ENCODE measurements around the gene TBXAS1. TPM values are rescaled to one million over a fixed set of nuclear protein-coding genes. Genes with fewer than 3 reads are reported as not detected.

Gene TBXAS1
- polyA plus RNA-seq, 2 donors, result 5.9 to 10.7 TPM

DNA sequence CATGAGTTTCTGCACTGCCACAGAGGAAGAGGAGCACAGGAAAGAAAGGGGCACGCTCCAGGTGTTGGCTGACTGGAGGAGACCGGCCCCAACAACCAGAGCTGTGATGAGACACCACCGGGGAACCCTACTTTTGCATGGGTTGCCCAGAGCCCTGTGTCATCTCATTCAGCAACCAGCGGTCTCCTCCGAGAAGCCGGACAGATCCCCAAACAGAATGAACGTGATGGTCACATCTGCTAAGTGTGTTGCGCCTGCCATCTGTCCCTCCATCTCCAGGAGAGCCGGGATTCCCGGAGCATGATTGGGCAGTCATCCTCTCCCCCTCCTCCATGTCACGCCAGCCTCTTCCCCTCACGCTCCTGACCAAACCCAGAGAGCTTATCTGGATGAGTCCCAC lies 210.8 kb downstream of the TBXAS1 start:
- no peaks in the 10 kb centered on the region for H3K27me3 ChIP-seq (ENCODE audit: control insufficient read depth in 1 of 2, insufficient read depth in 2 of 2, low read length in 2 of 2)
- H3K4me3 ChIP-seq (ENCODE audit: low read depth in 1 of 2, low read length in 2 of 2), result no peak overlapping the region
- H3K27ac ChIP-seq (ENCODE audit: low read depth in 2 of 2, low read length in 1 of 2), result no peak overlapping the region
- H3K9me3 ChIP-seq (ENCODE audit: control insufficient read depth in 2 of 2, insufficient read depth in 1 of 2, low read depth in 1 of 2, low read length in 1 of 2), result no peaks in the 10 kb centered on the region
- WGBS, 2 donors, result 93 to 95% methylated on average over 12 of the region's 12 CpGs
- H3K4me1 ChIP-seq (ENCODE audit: control insufficient read depth in 2 of 2, insufficient read depth in 2 of 2, low read length in 1 of 2), result peaks cover 0 to 4% of the 10 kb centered on the region in 2 donors
- H3K36me3 ChIP-seq (ENCODE audit: control insufficient read depth in 2 of 2, insufficient read depth in 2 of 2, low read length in 1 of 2), result peaks cover 4 to 29% of the 10 kb centered on the region in 2 donors

DNA sequence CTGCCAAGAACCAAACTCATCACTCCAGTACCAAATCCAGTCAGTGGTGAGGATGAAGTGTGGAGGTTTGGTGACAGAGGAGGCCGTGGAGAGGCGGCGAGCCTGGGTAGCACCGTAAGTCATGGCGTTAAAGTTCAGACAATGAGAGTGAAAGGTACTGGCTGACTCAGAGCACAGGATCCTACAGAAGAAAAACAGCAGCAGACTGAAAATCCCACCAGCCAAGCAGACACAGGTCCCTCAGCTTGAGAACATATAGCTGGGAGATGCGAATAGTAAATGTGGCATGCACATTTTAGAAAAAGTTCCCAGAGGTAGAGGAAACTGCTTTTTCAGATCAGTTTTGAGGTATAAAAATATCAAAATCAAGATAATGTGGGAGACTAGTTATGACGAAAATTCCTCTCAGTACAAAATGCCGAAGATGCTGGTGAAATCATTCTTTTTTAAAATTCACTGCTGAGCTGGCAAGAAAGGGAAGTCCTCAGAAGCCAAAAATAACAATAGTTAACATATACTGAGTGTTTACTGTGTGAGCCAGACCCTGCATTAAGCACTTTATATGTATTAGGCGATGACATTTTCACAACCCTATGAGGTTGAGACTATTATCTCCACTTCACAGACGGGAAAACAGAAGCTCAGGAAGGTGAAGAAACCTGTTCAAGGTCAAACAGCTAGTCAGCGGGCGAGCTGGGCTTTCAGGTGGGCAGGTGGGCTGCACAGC lies 212.8 kb downstream of the TBXAS1 start:
- no peak overlapping the region for H3K4me3 ChIP-seq (ENCODE audit: low read depth in 1 of 2, low read length in 2 of 2)
- H3K27ac ChIP-seq (ENCODE audit: low read depth in 2 of 2, low read length in 1 of 2), result no peak overlapping the region
- H3K27me3 ChIP-seq (ENCODE audit: control insufficient read depth in 1 of 2, insufficient read depth in 2 of 2, low read length in 2 of 2), result no peaks in the 10 kb centered on the region
- 93% methylated on average over 12 of the region's 12 CpGs for whole genome bisulfite sequencing, 2 donors
- H3K36me3 ChIP-seq (ENCODE audit: control insufficient read depth in 2 of 2, insufficient read depth in 2 of 2, low read length in 1 of 2), result peaks cover 4 to 24% of the 10 kb centered on the region in 2 donors
- H3K4me1 ChIP-seq (ENCODE audit: control insufficient read depth in 2 of 2, insufficient read depth in 2 of 2, low read length in 1 of 2), result peaks cover 0 to 4% of the 10 kb centered on the region in 2 donors
- H3K9me3 ChIP-seq (ENCODE audit: control insufficient read depth in 2 of 2, insufficient read depth in 1 of 2, low read depth in 1 of 2, low read length in 1 of 2), result no peaks in the 10 kb centered on the region

DNA sequence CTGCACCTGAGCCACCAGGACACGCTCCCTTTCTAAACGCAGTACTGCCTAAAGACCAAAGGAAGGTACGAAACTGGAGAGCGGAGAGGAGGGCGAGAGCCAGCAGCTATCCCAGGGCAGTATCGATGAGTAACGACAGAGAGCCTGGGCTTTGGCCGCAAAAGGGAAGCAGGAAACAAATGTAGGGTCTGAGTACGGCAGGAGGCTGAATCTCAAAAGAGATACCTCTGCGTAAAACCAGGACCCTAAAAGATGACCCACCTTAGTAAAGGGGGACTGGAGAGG lies 213.3 kb downstream of the TBXAS1 start:
- H3K27ac ChIP-seq (ENCODE audit: low read depth in 2 of 2, low read length in 1 of 2), result no peak overlapping the region
- peaks cover 4 to 21% of the 10 kb centered on the region in 2 donors for H3K36me3 ChIP-seq (ENCODE audit: control insufficient read depth in 2 of 2, insufficient read depth in 2 of 2, low read length in 1 of 2)
- no peaks in the 10 kb centered on the region for H3K27me3 ChIP-seq (ENCODE audit: control insufficient read depth in 1 of 2, insufficient read depth in 2 of 2, low read length in 2 of 2)
- 93 to 94% methylated on average over 10 of the region's 10 CpGs for WGBS, 2 donors
- H3K9me3 ChIP-seq (ENCODE audit: control insufficient read depth in 2 of 2, insufficient read depth in 1 of 2, low read depth in 1 of 2, low read length in 1 of 2), result no peaks in the 10 kb centered on the region
- peaks cover 0 to 3% of the 10 kb centered on the region in 2 donors for H3K4me1 ChIP-seq (ENCODE audit: control insufficient read depth in 2 of 2, insufficient read depth in 2 of 2, low read length in 1 of 2)
- H3K4me3 ChIP-seq (ENCODE audit: low read depth in 1 of 2, low read length in 2 of 2), result no peak overlapping the region

DNA sequence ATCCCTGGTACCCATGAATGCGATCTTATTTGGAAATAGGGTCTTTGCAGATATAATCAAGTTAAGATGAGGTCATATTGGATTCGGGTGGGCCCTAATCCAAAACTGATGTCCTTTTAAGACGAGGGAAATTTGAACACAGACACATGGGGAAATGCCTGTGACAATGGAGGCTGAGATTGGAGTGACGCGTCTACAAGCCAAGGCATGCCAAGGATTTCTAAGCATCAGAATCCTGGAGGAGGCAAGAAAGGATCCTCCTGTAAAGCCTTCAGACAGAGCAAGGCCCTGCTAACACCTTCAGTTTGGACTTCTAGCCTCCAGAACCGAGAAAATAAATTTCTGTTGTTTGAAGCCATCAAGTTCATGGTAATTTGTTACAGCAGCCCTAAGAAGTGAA lies 215.2 kb downstream of the TBXAS1 start:
- Histone ChIP-seq H3K36me3 (ENCODE audit: control insufficient read depth in 2 of 2, insufficient read depth in 2 of 2, low read length in 1 of 2) (peaks cover 0 to 19% of the 10 kb centered on the region in 2 donors), H3K4me1 (ENCODE audit: control insufficient read depth in 2 of 2, insufficient read depth in 2 of 2, low read length in 1 of 2) (peaks cover 2 to 3% of the 10 kb centered on the region in 2 donors), H3K9me3 (ENCODE audit: control insufficient read depth in 2 of 2, insufficient read depth in 1 of 2, low read depth in 1 of 2, low read length in 1 of 2) (no peaks in the 10 kb centered on the region), H3K4me3 (ENCODE audit: low read depth in 1 of 2, low read length in 2 of 2) (no peak overlapping the region), H3K27me3 (ENCODE audit: control insufficient read depth in 1 of 2, insufficient read depth in 2 of 2, low read length in 2 of 2) (no peaks in the 10 kb centered on the region), H3K27ac (ENCODE audit: low read depth in 2 of 2, low read length in 1 of 2) (no peak overlapping the region)
- WGBS, 2 donors, result 89 to 94% methylated on average over 6 of the region's 6 CpGs

GRCh38 chr7:140045697-140046096 lies 216.6 kb downstream of the TBXAS1 start:
- no peaks in the 10 kb centered on the region for H3K9me3 ChIP-seq (ENCODE audit: control insufficient read depth in 2 of 2, insufficient read depth in 1 of 2, low read depth in 1 of 2, low read length in 1 of 2)
- H3K36me3 ChIP-seq (ENCODE audit: control insufficient read depth in 2 of 2, insufficient read depth in 2 of 2, low read length in 1 of 2), result peaks cover 3 to 11% of the 10 kb centered on the region in 2 donors
- peaks cover 4 to 7% of the 10 kb centered on the region in 2 donors for H3K4me1 ChIP-seq (ENCODE audit: control insufficient read depth in 2 of 2, insufficient read depth in 2 of 2, low read length in 1 of 2)
- no peaks in the 10 kb centered on the region for H3K27me3 ChIP-seq (ENCODE audit: control insufficient read depth in 1 of 2, insufficient read depth in 2 of 2, low read length in 2 of 2)
- H3K27ac ChIP-seq (ENCODE audit: low read depth in 2 of 2, low read length in 1 of 2), result no peak overlapping the region
- no peak overlapping the region for H3K4me3 ChIP-seq (ENCODE audit: low read depth in 1 of 2, low read length in 2 of 2)
- WGBS, 2 donors, result 58 to 82% methylated on average over 6 of the region's 6 CpGs

GRCh38 chr7:140047197-140047596 lies 218.1 kb downstream of the TBXAS1 start:
- H3K4me1 ChIP-seq (ENCODE audit: control insufficient read depth in 2 of 2, insufficient read depth in 2 of 2, low read length in 1 of 2), result peaks cover 4 to 7% of the 10 kb centered on the region in 2 donors
- 97% methylated on average over 3 of the region's 3 CpGs for WGBS, 2 donors
- no peak overlapping the region for H3K4me3 ChIP-seq (ENCODE audit: low read depth in 1 of 2, low read length in 2 of 2)
- peaks cover 3 to 7% of the 10 kb centered on the region in 2 donors for H3K36me3 ChIP-seq (ENCODE audit: control insufficient read depth in 2 of 2, insufficient read depth in 2 of 2, low read length in 1 of 2)
- no peaks in the 10 kb centered on the region for H3K9me3 ChIP-seq (ENCODE audit: control insufficient read depth in 2 of 2, insufficient read depth in 1 of 2, low read depth in 1 of 2, low read length in 1 of 2)
- no peaks in the 10 kb centered on the region for H3K27me3 ChIP-seq (ENCODE audit: control insufficient read depth in 1 of 2, insufficient read depth in 2 of 2, low read length in 2 of 2)
- no peak overlapping the region for H3K27ac ChIP-seq (ENCODE audit: low read depth in 2 of 2, low read length in 1 of 2)

- H3K9me3 ChIP-seq (ENCODE audit: control insufficient read depth in 2 of 2, insufficient read depth in 1 of 2, low read depth in 1 of 2, low read length in 1 of 2), result no peaks in the 10 kb centered on the region
- no peak overlapping the region for H3K4me3 ChIP-seq (ENCODE audit: low read depth in 1 of 2, low read length in 2 of 2)
- H3K36me3 ChIP-seq (ENCODE audit: control insufficient read depth in 2 of 2, insufficient read depth in 2 of 2, low read length in 1 of 2), result peaks cover 3 to 4% of the 10 kb centered on the region in 2 donors
- no peak overlapping the region for H3K27ac ChIP-seq (ENCODE audit: low read depth in 2 of 2, low read length in 1 of 2)
- WGBS, 2 donors, result 91 to 95% methylated on average over 4 of the region's 4 CpGs
- peaks cover 4 to 7% of the 10 kb centered on the region in 2 donors for H3K4me1 ChIP-seq (ENCODE audit: control insufficient read depth in 2 of 2, insufficient read depth in 2 of 2, low read length in 1 of 2)
- no peaks in the 10 kb centered on the region for H3K27me3 ChIP-seq (ENCODE audit: control insufficient read depth in 1 of 2, insufficient read depth in 2 of 2, low read length in 2 of 2)
These were observed 219.1 kb downstream of the TBXAS1 start for GRCh38 chr7:140048138-140048537.

DNA sequence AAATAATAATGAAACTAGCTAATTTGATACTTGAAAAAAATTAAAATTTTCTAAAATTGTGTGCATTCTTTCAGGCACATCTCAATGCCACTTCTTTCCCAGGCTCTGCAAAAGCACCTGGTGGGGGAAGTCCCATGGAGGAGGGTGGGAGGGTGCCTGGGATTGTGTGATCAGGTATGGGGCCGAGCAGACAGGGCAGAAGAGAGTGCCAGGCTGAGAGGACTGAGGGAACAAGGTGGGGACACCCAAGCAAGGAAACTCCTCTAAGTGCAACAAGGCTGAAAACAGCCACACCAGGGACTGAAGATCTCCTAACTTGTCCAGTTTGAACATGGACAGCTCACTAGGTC lies 219.9 kb downstream of the TBXAS1 start:
- 36 to 64% methylated on average over 1 of the region's 1 CpG for WGBS, 2 donors
- peaks cover 3 to 4% of the 10 kb centered on the region in 2 donors for H3K36me3 ChIP-seq (ENCODE audit: control insufficient read depth in 2 of 2, insufficient read depth in 2 of 2, low read length in 1 of 2)
- no peak overlapping the region for H3K27ac ChIP-seq (ENCODE audit: low read depth in 2 of 2, low read length in 1 of 2)

DNA sequence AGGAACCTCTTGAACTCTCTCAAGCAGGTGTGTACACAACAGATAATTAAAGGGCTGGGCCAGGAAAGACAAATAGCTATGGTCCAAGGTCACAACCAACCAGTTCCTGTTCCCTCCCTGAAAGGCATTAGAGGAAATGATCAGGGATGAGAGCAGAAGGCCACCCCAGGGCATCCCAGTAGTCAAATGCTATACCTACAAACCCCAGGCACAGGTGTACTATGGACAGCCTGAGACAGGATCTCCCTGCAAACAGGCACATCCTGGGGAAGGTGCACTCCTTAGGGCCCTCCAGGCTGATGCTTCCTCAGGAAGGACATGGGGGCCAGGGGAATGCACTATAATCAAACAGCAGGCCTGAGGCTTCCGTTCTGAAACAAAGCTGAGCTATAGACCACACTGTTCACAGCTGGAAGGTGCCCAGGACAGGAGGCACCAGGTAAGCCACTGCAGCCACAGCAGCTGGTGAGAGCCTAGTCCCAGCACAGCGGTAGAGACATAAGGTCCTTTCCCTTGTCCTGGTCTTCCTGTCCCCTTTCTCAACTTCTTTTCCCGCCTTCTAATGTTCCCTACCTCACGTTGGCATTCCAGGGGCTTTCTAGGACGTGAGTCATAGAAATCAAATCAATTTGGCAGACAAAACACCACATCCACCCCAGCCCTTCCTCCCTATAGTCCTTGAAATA lies 220.4 kb downstream of the TBXAS1 start:
- Histone ChIP-seq H3K27me3 (ENCODE audit: control insufficient read depth in 1 of 2, insufficient read depth in 2 of 2, low read length in 2 of 2) (no peaks in the 10 kb centered on the region), H3K9me3 (ENCODE audit: control insufficient read depth in 2 of 2, insufficient read depth in 1 of 2, low read depth in 1 of 2, low read length in 1 of 2) (no peaks in the 10 kb centered on the region), H3K36me3 (ENCODE audit: control insufficient read depth in 2 of 2, insufficient read depth in 2 of 2, low read length in 1 of 2) (peaks cover 3 to 6% of the 10 kb centered on the region in 2 donors), H3K4me3 (ENCODE audit: low read depth in 1 of 2, low read length in 2 of 2) (no peak overlapping the region), H3K27ac (ENCODE audit: low read depth in 2 of 2, low read length in 1 of 2) (peak overlapping the region; percentile 2 to 6), H3K4me1 (ENCODE audit: control insufficient read depth in 2 of 2, insufficient read depth in 2 of 2, low read length in 1 of 2) (peaks cover 4 to 7% of the 10 kb centered on the region in 2 donors)
- 60 to 67% methylated on average over 5 of the region's 5 CpGs for WGBS, 2 donors

More for the DNA sequence above, 219.9 kb downstream of the TBXAS1 start:
- no peaks in the 10 kb centered on the region for H3K27me3 ChIP-seq (ENCODE audit: control insufficient read depth in 1 of 2, insufficient read depth in 2 of 2, low read length in 2 of 2)
- H3K9me3 ChIP-seq (ENCODE audit: control insufficient read depth in 2 of 2, insufficient read depth in 1 of 2, low read depth in 1 of 2, low read length in 1 of 2), result no peaks in the 10 kb centered on the region
- H3K4me3 ChIP-seq (ENCODE audit: low read depth in 1 of 2, low read length in 2 of 2), result no peak overlapping the region
- H3K4me1 ChIP-seq (ENCODE audit: control insufficient read depth in 2 of 2, insufficient read depth in 2 of 2, low read length in 1 of 2), result peaks cover 4 to 7% of the 10 kb centered on the region in 2 donors

- no peak overlapping the region for H3K27ac ChIP-seq (ENCODE audit: low read depth in 2 of 2, low read length in 1 of 2)
These were observed 221.0 kb downstream of the TBXAS1 start for GRCh38 chr7:140050100-140050499.

More at GRCh38 chr7:140050100-140050499, 221.0 kb downstream of the TBXAS1 start:
- H3K27me3 ChIP-seq (ENCODE audit: control insufficient read depth in 1 of 2, insufficient read depth in 2 of 2, low read length in 2 of 2), result no peaks in the 10 kb centered on the region
- H3K9me3 ChIP-seq (ENCODE audit: control insufficient read depth in 2 of 2, insufficient read depth in 1 of 2, low read depth in 1 of 2, low read length in 1 of 2), result no peaks in the 10 kb centered on the region
- H3K36me3 ChIP-seq (ENCODE audit: control insufficient read depth in 2 of 2, insufficient read depth in 2 of 2, low read length in 1 of 2), result peaks cover 3 to 6% of the 10 kb centered on the region in 2 donors
- H3K4me3 ChIP-seq (ENCODE audit: low read depth in 1 of 2, low read length in 2 of 2), result no peak overlapping the region
- 84 to 96% methylated on average over 3 of the region's 3 CpGs for WGBS, 2 donors
- peaks cover 4 to 7% of the 10 kb centered on the region in 2 donors for H3K4me1 ChIP-seq (ENCODE audit: control insufficient read depth in 2 of 2, insufficient read depth in 2 of 2, low read length in 1 of 2)
